GM21515 (cell line): ENCODE results near the gene NDST1.

Experiments used
- ATAC-seq: cut with Tn5 transposase; IDR thresholded peaks from one replicate; pipeline ENCODE4 v1.9.1; 2021; ENCODE audit not compliant: unreplicated experiment

The NDST1 gene

DNA sequence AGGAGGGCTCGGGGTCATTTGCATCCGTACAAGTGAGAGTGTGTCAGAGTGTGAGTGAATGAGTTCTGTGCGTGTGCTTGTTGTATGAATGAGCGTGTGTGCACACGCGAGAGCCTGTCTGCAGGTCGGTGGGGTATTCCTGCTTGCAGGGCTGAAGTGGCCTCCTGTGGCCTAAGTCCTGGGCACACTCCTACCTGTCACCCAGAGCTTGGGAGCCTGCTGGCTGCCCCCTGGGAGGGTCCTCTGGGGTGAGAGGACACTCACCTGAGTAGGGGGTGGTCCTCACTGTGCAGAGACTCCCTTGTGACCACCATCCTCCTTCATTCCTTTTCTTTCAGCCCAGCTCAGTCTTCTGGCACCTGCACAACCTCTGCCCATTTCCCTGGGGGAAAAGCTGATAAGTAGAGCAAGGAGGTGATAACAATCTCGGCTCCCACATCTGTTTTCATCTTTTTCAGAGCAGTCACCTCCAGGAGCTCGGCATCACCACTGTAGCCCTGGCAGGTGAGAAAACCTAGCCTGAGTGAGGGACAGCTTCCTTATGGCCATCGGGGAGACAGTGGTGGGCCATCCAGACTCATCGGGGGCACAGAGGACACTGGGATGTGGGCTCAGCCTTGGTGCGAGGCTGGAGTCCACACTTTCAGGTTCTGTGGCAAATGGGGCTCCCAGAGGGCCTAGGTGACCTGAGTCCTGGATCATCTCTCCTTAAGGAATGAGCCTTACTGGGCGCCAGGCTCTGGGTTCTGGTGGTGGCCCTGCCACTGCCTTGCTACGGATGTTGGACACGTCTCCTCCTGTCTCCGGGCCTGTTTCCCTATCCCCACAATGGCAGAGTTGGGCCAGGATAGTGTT lies 93.8 kb downstream of the NDST1 start:
- no peak for ATAC-seq

DNA sequence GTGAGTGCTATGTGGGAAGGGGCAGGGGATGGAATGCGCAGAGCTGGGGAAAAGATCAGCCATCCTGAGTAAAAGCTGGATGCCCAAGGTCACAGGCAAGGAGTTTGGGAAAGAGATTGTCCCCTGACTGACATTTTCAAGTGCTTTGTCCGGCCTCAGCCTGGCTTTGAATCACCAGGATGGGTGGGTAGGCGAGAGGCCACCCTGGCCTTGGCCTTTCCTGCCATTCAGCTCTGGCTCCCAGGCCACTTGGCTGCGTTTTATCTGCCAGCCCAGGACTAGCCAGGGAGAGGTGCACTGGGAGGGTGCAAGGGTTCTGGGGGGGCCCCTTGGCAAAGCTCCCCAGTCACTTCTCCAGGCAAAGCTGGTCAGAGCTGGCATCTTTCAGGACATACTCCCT lies 95.1 kb downstream of the NDST1 start:
- no peak for ATAC-seq

DNA sequence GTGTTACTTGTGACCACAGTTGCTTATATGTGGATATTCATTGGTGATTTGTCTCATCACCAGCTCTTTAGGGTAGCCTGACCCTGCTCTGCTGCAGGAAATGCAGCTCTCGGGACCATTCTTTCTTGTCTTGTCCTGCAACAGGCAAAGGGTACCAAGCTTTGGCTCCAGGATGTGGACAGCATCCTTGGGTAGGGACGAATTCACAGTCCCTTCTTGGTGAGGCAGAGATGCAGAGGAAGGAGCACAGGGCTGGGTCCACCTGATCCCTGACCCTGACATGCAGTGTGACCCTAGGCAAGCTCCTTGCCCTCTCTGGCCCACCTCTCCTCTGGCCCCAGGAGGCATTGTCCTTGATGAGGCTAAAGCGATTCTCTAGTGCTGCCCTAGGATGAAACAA lies 95.6 kb downstream of the NDST1 start:
- no peak for ATAC-seq

DNA sequence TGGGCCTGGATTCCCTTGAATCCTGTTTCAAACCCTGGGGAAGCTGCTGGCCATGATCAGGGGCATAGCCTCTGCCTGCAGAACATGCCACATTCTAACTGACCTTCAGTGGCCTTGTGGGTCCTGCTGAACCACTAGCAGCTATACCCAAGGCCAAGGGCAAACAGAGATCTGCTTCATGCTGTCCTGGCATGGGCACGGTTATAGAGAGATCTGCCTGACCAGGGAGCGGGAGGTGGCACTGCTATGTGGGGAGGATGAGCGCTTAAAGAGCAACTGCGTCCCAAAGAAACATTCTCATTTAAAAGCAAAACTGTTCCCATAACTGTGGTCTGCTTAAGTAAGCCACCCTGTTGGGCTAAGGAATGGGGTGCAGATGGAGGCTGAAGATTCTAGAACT lies 96.1 kb downstream of the NDST1 start:
- no peak for ATAC-seq

DNA sequence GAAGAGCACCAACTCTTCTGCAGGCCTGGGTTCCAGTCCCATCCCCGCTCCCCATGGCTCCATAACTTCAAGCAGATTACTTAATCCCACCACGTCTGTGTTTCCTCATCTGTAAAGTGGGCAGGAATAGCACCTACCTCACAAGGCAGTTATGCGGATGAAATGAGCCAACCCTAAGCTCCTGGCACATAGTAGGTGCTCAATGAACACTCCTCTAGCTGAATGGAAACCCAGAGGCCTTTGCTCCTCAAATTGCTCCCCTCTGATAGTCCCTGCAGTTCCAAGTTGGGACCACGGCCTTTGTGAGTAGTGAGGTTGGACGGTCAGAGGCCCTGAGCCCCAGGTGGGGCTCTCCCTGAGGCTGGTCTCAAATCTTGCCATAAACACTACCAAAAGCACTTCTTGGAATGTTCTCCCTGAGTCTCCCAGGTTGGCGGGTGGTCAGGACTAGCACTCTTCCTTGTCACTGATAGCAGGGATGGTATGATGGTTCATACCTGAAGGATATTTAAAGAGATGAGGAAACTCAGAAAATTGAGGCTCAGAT lies 97.0 kb downstream of the NDST1 start:
- ATAC-seq = no peak

DNA sequence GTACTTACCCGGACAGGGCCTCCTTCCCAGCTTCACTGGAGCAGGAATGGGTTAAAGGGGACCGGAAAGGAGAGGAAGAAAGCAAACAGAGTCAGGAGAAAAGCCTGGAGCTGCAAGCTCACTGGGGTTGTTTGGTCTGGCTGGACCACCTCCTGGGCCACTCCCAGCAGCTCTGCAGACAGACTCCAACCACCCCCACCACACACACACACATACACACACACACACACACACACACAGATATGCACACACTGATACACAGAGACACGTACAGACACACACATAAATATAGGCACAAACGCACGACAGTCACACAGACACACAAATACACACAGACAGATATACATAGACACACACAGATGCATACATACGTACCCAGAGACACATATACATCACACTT lies 97.6 kb downstream of the NDST1 start:
- no peak for ATAC-seq

DNA sequence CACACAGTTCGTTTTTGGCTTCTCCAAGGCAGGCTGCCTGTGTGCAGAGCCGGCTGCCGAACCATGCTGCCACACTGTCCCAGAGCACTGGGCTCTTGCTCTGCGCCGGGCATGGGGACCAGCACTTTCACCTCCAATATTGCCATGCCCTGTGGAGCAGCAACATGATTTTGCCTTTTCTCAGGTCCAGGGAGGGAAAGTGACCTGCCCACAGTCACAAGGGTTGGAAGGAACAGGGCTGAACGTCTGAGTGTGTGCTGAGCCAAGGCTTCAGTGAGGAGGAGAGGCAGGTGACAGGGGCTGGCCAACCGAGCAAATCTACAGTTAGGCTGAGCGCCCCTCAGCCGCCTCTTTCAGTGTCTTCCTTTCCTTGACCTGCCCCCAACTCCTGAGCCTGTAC lies 98.5 kb downstream of the NDST1 start:
- ATAC-seq = no peak

DNA sequence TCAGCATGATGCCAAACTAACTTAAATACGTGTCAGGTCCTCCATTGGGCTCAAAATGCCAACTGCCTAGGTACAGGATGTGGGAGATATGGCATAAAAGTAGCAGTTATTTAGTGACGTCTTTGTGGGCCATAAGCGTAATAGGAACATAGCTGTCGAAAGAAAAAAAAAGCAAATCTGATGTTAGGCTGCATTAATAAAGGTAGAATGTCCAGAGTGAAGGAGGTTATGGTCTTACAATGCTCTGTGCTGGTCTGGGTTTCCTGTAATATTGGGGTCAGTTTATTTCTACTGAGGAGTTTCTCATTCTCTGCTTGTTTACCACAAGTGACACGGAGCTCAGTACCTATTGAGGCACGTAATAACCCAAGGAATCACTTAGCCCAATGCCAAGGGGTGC lies 99.2 kb downstream of the NDST1 start:
- ATAC-seq = no peak
